GM21737 (cell line): ENCODE data around the gene SHC3.

Source experiments
- ATAC-seq: cut with Tn5 transposase; IDR thresholded peaks from one replicate; pipeline ENCODE4 v1.9.1; 2021; ENCODE audit warnings: mild to moderate bottlenecking, moderate library complexity; ENCODE audit not compliant: unreplicated experiment

Gene SHC3

GRCh38 chr9:89029788-89030187 lies 148.8 kb downstream of the SHC3 start:
- ATAC-seq: no peak

GRCh38 chr9:89026876-89027275 lies 151.7 kb downstream of the SHC3 start:
- ATAC-seq: no peak

- no peak for ATAC-seq
These were observed 153.1 kb downstream of the SHC3 start for GRCh38 chr9:89025553-89025952.

- no peak for ATAC-seq
These were observed 153.9 kb downstream of the SHC3 start for GRCh38 chr9:89024727-89025126.

- ATAC-seq: no peak
These were observed 154.9 kb downstream of the SHC3 start for GRCh38 chr9:89023740-89024139.

- ATAC-seq: no peak
These were observed 155.7 kb downstream of the SHC3 start for GRCh38 chr9:89022902-89023301.

- ATAC-seq: no peak
These were observed 156.4 kb downstream of the SHC3 start for GRCh38 chr9:89022001-89022759.

GRCh38 chr9:89021154-89021803 lies 157.3 kb downstream of the SHC3 start:
- ATAC-seq: no peak

GRCh38 chr9:89020754-89021153 lies 157.9 kb downstream of the SHC3 start:
- ATAC-seq: no peak

GRCh38 chr9:89015336-89015735 lies 163.3 kb downstream of the SHC3 start:
- no peak for ATAC-seq

- no peak for ATAC-seq
These were observed 164.5 kb downstream of the SHC3 start for GRCh38 chr9:89014153-89014552.

GRCh38 chr9:89013660-89014059 lies 165.0 kb downstream of the SHC3 start:
- ATAC-seq: no peak

- ATAC-seq: no peak
These were observed 166.2 kb downstream of the SHC3 start for GRCh38 chr9:89012294-89013042.

GRCh38 chr9:89011683-89012082 lies 166.9 kb downstream of the SHC3 start:
- ATAC-seq: no peak

GRCh38 chr9:89010526-89011111 lies 168.0 kb downstream of the SHC3 start:
- no peak for ATAC-seq

GRCh38 chr9:89010056-89010455 lies 168.6 kb downstream of the SHC3 start:
- no peak for ATAC-seq

- no peak for ATAC-seq
These were observed 169.1 kb downstream of the SHC3 start for GRCh38 chr9:89009546-89009840.

GRCh38 chr9:89008744-89009545 lies 169.7 kb downstream of the SHC3 start:
- no peak for ATAC-seq

- no peak for ATAC-seq
These were observed 170.4 kb downstream of the SHC3 start for GRCh38 chr9:89008055-89008743.
